NOMO-1 treated with dmso at 0.1 percent for 144 hours (cell line): ENCODE results near the gene GAD1.

Experiments
- DNase-seq: peaks from one replicate; lab custom pipeline; 2025; ENCODE audit not compliant: unreplicated experiment; lab: John Stamatoyannopoulos, UW

Gene GAD1

DNA sequence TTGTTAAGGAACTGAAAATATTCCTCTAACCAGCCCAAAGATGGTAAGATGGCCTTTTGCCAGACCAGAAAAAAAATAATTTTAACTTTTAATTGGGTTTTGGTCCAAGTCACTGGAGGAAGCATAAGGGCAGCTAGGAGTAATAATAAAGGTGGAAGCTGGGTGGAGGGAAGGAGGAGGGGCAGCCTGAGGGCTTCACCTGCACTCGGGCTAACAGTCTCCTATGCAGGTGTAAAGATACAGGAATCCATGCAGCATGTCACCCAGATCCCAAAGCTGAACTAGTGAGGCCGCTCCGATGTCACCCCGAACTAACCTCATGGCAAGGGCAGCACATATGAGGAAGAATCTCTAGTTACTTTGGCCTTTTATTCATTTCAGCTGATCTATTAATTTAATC, 75.2 kb downstream of the GAD1 start:
- no peak for DNase-seq

DNA sequence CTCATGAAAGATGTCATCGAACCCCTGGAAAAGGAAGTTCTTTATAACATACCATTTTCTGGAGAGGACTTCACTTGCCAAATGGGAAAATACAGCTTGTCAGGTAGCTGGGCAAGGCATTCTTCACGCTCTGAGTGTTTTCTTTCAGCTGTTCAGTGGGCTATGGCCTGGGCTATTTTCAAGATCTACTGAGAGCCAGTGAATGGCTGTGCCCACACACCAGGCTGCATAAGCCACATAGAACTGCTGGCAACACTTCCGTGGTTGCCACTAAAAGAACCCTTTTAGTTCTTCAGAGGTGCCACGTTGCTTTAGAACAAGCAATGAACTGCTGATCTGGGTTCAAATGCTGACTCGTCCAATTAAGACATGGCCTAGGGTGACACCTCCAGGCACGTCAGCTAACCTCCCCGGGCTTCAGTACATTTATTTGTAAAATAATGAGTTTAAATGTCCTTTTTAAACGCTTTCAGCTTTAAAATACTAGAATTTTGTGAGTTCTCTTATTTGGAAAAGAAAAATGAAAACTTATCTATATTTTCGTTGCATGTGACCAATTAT, 75.8 kb downstream of the GAD1 start:
- DNase-seq: no peak

DNA sequence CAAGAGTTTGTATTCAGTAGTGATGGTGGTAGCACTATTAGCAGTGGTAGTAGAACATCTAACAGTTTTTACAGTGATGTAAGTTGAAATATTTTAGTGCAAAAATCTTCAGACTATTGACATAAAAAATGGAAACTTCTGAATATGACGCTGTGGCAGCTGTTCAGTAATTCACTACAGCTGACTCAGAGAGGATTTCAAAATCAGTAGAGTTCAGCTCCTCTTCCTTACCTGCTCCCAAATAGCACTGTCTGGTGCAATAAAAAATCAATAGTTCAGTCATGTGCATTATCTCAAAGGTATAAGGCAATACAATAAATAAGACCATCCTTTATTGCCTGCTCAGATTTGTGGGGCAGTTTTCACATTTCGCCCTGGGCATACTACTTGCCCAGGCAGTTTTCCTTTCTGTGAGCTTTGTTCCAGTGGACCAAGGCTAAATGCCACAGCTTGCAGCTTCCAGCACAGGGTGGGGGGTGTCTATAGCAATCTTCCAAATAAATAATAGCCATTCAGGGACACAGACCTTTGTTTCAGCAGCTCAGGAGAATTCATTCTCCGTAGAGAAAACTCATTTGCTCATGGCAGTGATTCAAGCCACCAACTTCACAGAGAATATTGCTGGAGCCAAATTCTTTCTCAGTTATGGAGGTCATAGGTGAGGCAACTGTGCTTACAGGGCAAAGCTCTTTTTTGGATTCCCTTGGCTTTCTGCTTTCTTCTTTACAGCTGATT, 78.5 kb downstream of the GAD1 start:
- no peak for DNase-seq

DNA sequence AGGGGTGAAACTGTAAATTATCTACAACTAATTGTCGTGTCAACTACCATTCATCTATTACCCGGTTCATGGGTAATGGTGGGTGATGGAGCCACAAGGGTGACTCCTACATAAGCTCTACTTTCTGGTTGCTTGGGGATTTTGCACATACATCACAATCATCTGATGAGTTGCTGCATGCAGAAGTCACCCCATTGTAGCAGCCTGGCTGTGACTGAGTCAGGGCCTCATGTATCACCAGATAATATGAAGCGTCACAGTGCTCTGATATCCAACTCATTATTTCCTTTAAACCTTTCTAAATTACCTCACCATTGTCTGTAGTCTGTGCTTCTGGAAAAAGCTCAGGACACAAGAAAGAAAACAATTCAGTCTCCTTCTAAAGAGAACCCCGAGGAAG, 79.9 kb downstream of the GAD1 start:
- no peak for DNase-seq

DNA sequence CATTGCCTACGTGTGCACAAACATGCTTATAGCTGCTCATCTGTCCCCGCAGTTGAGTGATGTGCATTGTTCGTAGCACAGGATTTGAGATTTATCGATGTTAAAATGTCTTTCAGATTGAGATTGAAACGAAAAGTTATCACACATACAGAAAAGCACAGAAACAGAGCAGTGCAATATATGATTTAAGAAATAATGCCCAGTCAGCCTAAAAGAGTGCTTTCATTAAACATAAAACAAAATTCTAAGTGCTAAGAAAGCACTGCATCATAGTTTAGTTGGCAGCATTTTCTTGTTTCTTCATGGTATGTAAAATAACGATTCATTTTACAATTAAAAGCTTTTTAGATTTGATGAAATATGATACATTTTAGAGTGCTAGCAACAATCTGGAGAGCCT, 80.4 kb downstream of the GAD1 start:
- no peak for DNase-seq

DNA sequence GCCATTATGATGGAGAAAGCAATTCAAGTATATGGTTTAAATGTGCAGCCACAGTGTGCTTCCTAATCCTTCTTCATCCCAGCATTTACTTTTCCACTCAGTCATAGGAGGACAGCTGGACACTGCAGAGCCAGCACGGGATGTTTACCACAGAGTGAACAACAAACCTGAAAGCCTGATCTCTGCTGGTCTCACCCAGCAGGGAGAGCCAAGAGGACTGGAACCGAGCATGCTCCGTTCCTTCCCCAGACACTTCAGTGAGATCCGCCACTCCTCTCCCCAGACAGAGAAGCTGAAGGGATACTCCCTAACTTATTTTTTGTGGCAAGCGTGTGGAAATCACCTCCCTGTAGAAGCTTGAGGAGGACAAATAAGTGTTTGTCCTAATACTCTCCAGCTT, 89.2 kb downstream of the GAD1 start:
- no peak for DNase-seq
